DMS 273 treated with DMSO at 0.1 percent for 48 hours (cell line): Measurements from ENCODE around the gene TSPAN4.

Experiments
- DNase-seq: peaks from one replicate; lab custom pipeline; 2025; lab: John Stamatoyannopoulos, UW

TSPAN4 gene

DNA sequence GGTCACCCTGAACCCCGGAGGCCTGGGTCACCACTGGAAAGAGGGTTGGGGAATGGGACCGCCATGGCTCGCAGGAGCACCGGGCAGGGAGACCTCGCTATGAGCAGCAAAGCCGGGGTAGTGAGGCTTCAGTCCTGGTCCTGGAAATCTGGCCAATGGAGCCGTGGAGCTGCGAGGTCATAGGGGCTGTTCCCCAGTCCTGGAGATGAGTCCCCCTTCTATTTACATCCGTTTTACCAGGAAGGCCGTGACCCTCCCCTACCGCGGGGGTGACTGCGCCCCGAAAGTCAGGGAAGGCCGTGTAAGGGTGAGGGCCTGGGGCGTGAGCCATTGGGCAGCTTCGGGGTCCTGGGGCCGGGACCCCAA, 38.1 kb upstream of the TSPAN4 start:
- no peak for DNase-seq

DNA sequence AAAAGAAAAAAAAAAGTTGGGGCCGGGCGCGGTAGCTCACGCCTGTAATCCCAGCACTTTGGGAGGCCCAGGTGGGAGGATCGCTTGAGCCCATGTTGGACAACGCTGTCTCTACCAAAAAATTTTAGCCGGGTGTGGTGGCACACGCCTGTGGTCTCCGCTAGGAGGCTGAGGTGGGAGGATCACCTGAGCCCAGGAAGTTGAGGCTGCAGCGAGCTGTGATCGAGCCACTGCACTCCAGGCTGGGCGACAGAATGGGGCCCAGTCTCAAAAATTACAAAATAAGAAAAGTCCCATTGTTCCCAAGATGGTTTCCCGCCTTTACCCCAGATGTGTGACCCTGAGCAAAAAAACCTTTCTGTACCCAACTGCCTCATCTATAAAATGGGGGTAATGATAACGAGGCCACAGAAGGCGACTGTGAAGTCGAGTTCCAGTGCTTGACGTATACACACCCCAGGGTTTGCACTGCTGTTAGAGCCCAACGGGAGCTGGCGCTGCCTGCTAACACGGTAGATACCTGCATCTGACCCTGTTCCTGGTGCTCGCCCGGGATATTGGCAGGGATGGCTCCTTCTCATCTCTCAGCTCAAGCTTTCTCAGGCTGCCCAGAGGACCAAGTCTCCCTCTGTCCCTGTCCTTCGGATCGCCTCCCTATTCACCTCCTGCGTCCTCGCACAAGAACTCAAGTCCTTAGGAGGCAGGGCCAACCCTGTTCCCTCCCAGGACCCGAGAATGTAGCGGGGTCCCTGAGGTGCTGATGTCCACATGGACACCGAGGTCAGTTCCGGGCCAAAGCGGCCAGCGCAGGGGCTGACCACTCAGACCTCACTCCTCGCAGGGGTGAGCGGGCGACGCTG, 34.0 kb upstream of the TSPAN4 start:
- no peak for DNase-seq

DNA sequence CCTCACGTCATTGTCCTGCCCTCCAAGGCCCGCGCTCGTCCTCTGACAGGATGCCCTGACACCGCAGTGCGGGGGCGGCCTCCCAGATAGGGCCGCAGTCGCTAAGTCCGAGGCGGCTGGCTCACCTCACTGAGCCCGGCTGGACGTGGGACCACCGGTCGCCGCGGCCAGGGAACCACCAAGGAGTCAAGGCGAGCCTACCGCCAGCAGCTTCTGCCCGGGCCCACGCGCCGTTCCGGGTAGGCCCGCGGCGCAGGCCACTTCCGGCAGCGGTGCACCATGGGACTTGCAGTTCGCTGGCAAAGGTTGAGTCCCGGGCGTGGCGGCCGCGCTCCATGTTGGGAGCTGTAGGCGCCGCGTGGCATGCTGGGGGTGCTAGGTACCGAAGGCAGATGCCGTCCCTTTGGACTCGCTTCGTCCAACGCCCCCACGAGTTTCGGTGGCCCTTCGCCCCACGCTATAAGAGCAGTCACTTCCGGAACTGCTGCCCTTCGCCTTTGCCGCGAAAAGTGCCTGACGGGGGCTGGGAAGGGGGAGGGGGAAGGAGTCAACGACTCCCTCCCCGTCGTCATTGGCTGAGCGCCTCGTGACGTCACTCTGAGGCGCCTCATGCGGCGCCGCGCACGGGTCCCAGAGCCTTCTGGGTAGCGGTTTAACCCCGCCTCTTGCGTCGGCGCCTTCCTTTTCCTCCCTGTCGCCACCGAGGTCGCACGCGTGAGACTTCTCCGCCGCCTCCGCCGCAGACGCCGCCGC, 33.2 kb upstream of the TSPAN4 start, which contains the start of gene RPLP2:
Gene RPLP2 (plus strand): TSS at position 681 of the 753 bp plus-strand sequence. CDS start 268 bp downstream, outside the sequence.
- peak; percentile 86 for DNase-seq

- DNase-seq: no peak
These were observed 32.5 kb upstream of the TSPAN4 start for GRCh38 chr11:810040-810567.

DNA sequence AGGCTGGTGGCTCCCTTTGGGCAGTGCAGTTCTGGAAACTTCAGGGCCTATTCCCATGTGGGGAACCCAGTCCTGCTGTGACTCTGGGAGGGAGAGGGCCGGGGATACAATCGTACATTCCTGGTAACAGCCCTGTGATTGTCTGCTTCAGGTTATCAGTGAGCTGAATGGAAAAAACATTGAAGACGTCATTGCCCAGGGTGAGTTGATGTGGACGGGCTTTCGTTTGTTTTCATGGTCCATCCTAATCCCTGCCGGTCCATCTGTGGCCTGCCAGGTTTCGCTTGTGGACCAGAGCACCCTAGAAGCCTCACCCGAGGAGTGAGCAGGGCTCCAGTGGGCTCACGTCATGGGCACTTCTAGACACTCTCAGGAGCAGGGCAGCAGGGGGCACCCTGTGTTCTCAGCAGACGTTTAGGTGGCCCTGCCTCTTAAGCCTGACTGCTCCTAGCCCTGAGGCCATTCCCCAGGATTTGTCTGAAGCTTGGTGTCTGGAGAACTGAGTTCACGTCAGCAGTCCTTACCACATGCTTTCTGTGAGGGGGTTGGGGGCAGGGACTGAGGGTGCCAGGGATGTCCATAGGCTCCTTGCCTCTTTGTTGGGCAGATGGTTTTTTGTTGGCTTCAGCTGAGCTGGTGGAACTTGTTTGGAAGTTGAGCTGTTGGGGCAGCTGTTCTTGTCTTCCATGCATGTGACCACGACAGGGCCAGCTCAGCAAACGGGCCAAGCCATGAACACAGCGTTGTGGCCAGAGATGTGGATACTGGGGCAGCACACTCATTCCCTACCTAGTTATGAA, 31.0 kb upstream of the TSPAN4 start:
- no peak for DNase-seq

DNA sequence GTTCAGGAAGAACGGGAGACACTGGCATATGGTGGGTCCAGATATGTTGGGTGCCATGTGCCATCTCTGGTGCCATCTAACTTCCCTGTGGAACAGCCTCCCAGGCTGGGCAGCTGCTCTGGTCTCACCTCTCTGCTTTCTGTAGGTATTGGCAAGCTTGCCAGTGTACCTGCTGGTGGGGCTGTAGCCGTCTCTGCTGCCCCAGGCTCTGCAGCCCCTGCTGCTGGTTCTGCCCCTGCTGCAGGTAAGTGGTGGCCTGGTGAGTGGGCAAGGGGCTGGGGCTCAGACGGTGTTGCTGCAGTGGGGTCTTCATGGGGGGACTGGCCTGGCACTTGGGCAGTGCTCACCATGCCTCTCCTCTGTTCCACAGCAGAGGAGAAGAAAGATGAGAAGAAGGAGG, 30.3 kb upstream of the TSPAN4 start:
- no peak for DNase-seq

GRCh38 chr11:813072-813455, 29.6 kb upstream of the TSPAN4 start:
- no peak for DNase-seq

GRCh38 chr11:813456-814096, 29.1 kb upstream of the TSPAN4 start:
- no peak for DNase-seq

GRCh38 chr11:815675-816432, 26.8 kb upstream of the TSPAN4 start:
- DNase-seq: no peak

DNA sequence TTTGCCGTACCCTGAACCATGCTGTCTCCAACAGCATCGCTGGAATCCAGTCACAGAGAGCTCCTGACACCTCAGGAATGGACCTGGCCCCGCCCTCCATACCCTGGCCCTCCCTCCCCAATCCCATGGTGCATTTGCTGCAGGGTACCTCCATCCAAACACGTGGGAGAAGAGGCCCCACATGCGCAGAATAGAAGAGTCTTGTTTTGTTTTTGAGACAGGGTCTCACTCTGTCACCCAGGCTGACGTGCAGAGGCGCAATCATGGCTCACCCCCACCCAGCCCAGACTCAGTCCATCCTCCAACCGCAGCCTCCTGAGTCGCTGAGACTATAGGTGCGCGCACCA, 26.2 kb upstream of the TSPAN4 start:
- DNase-seq: no peak

DNA sequence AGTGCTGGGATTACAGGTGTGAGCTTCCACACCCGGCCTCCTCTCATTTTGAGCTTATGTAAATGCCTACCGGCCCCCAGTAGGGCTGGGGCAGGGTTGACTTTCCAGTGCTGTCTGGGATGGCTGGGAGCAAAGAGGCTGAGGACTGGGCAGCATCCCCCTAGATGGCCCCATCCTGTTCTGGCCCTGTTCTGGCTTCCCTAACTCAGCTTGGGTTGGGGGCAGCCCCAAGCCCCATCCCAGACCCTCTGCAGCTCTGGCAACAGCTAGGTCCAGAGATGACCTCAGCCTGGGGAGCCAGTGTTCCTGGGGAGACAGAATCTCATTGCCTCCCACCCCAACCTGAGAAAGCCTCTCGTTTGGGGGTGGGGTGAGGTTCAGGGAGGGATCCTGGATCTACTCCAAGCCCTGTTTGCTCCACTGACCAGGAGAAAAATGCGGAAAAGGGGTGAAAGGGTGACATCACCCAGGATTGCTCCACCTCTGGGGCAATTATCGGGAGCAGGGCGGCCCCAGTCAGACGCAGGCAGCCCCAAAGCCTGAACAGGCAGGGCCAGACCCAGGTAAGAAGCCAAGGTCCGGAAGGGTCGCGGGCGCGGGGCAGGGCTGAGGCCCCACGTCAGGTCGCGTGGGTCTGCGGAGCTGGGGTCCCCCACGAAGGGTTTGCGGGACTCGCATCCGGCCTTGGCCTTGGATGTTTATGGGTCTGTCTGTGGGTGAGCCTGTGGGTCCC, 24.1 kb upstream of the TSPAN4 start, which contains the start of gene PNPLA2:
Gene PNPLA2 (plus strand): TSS at position 519 of the 733 bp plus-strand sequence. CDS start 805 bp downstream, outside the sequence.
- DNase-seq: no peak

- DNase-seq: peak; percentile 39
These were observed 23.3 kb upstream of the TSPAN4 start for GRCh38 chr11:819129-819931.

- DNase-seq: no peak
These were observed 22.6 kb upstream of the TSPAN4 start for GRCh38 chr11:819943-820649.

DNA sequence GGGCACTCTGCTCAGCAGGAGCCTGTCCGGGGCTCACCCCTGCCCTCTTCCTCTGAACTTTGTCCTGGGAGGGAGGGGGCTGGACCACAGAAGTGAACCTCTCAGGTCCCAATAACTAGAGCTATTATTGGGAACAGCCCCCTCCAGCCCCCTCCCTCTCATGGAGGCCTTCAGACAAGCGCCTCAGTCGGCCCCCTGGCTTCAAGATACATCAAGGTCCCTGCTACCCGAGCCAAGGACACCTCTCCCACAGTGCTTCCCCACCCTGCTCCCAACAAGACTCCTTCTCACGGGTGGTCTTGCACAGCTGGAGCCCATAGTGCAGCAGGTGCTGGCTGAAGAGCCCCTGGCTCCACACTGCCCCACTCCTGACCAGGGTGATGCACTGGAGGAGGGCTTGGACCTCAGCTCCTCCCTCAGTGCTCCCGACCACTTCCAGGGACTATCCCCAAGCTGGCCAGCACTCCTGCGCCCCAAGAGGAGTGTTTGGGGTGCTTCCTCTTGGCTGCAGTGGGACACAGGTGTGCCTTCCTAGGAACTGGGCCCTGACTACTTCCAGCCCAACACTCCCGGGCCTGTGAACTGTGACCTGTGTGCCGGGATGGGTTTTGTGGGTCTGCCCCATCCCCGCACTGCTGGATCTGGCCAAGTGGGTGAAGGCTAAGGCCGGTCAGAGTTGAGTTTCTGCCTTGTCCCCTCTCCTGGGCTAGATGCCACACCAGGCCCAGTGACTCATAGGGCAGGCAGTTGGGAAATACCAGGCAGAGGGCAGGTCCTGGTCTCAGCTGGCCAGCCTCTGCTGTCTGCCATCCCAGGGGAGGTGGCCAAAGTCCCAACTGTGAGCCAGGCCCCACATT, 21.8 kb upstream of the TSPAN4 start:
- no peak for DNase-seq

DNA sequence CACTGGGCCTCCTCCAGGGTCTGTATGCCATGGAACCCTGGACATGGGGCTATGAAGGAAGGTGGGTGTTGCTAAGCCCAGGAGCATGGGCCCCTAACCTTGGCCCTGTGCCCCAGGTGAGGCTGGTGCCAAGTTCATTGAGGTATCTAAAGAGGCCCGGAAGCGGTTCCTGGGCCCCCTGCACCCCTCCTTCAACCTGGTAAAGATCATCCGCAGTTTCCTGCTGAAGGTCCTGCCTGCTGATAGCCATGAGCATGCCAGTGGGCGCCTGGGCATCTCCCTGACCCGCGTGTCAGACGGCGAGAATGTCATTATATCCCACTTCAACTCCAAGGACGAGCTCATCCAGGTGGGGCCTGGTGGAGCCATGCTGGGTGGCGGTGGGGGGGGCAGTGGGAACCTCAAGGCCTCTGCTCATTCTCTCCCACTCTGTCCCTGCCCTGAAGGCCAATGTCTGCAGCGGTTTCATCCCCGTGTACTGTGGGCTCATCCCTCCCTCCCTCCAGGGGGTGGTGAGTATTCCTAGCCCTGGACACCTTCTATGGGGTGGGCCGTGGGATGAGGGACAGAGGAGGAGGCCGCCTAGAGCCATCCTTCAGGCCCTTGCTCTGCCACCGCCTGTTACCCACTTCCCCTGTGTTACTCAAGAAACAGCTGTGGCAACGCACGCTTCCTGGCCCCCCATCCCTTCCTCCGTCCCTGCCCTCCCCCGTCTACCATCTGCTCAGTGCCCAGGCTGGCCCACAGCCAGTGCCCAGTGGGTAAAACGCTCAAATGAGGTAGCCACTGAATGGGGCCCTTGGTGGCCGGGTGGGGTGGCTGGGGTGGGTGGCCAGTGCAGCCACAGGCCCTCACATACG, 20.9 kb upstream of the TSPAN4 start:
- DNase-seq: no peak

DNA sequence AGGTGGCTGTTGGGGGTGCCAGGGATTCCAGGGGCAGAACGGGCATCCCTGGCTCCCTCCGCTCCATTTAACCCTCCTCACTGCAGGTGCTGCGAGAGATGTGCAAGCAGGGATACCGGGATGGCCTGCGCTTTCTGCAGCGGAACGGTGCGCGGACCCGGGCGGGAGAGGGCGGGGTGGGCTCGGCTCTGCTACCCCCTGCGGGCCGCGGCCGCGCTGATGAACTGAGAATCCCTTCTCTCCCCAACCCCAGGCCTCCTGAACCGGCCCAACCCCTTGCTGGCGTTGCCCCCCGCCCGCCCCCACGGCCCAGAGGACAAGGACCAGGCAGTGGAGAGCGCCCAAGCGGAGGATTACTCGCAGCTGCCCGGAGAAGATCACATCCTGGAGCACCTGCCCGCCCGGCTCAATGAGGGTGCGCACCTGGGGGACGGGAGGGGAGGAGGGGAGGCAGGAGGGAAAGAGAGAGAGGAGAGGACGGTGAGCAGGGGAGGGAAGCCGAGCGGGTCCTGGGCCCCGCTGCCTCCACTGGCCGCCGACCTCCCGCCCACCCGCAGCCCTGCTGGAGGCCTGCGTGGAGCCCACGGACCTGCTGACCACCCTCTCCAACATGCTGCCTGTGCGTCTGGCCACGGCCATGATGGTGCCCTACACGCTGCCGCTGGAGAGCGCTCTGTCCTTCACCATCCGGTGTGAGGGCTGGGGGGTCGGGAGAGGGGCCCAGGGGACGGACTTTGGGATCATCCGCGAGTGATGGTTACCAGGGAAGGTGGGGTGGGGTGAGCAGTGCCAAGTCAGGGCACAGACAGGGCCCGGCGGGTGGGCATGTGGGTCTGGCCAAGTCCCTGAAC, 19.0 kb upstream of the TSPAN4 start:
- no peak for DNase-seq
